Endothelial cell of umbilical vein (primary cell): ENCODE data around the gene PROC. TPM values are rescaled to one million over a fixed set of nuclear protein-coding genes. Genes with fewer than 3 reads are reported as not detected.

Experiments
- BruUV-seq: library from RNA; stranded (reverse); fragments of 400-500 nt; replicated peaks from 2 replicates; lab custom pipeline; 2021; lab: Mats Ljungman, UMichigan
- CTCF ChIA-PET: fragments of 300-600, 350-600 bp; sonication (Branson Sonifier 250); formaldehyde crosslinking; loops from one replicate; lab custom pipeline; 2021; ENCODE audit warnings: antibody characterized with exemption, inconsistent platforms; lab: Charles Lee
- POLR2A ChIA-PET: fragments of 300-600, 350-600 bp; sonication (Branson Sonifier 250); formaldehyde crosslinking; loops from one replicate; lab custom pipeline; 2021; ENCODE audit warnings: antibody characterized with exemption, inconsistent platforms; lab: Charles Lee
- DNase-seq: peaks from one replicate; pipeline ENCODE4 v3.0.0-alpha.2; 2011; ENCODE audit warnings: low read depth, low spot score
- FAIRE-seq: peaks from 2 replicates; lab custom pipeline; 2011; peaks lifted over from hg19 to GRCh38; lab: Jason Lieb, UNC
- H2AFZ ChIP-seq: 2 replicates; pipeline ENCODE4 v1.6.0; 2012; ENCODE audit warnings: low read depth, low read length, control low read depth, inconsistent platforms
- H3K27ac ChIP-seq: 2 replicates; pipeline ENCODE4 v1.5.1; 2011; ENCODE audit warnings: low read depth, mild to moderate bottlenecking, control low read depth, low read length, moderate library complexity; ENCODE audit not compliant: insufficient read depth
- H3K27me3 ChIP-seq, 2 experiments: 2 replicates each; pipeline versions ENCODE4 v1.6.0 to v1.6.1; 2011; ENCODE audit warnings: low read length in 2 of 2, mixed read lengths in 1 of 2; ENCODE audit not compliant: control insufficient read depth in 2 of 2, insufficient read depth in 2 of 2
- H3K36me3 ChIP-seq, 2 experiments: 2 replicates in 1 of 2; 3 replicates in 1 of 2; pipeline ENCODE4 v1.5.1; 2011; ENCODE audit warnings: low read length in 2 of 2, mild to moderate bottlenecking in 1 of 2, moderate library complexity in 1 of 2; ENCODE audit not compliant: control insufficient read depth in 2 of 2, insufficient read depth in 2 of 2; ENCODE audit errors: extremely low read depth in 1 of 2
- H3K4me1 ChIP-seq: 3 replicates; pipeline ENCODE4 v1.5.1; 2011; ENCODE audit warnings: mild to moderate bottlenecking, low read length; ENCODE audit not compliant: control insufficient read depth, insufficient read depth; ENCODE audit errors: extremely low read depth
- H3K4me2 ChIP-seq: 2 replicates; pipeline ENCODE4 v1.6.1; 2011; ENCODE audit warnings: low read length, control low read depth, mixed read lengths; ENCODE audit not compliant: insufficient read depth
- H3K4me3 ChIP-seq, 3 experiments: fragments of 200-600 bp in 1 of 3; sonication (generic), shearing (Covaris generic) in 1 of 3; replicated peaks in 1 of 3; 2 replicates each; pipeline ENCODE4 v1.5.1; 2011 to 2016; ENCODE audit warnings: control low read depth in 3 of 3, low read length in 3 of 3, mild to moderate bottlenecking in 2 of 3, inconsistent platforms in 1 of 3, low read depth in 1 of 3, moderate library complexity in 1 of 3; ENCODE audit not compliant: insufficient read depth in 1 of 3
- H3K79me2 ChIP-seq: 2 replicates; pipeline ENCODE4 v1.6.0; 2012; ENCODE audit warnings: low read length, inconsistent platforms; ENCODE audit not compliant: control insufficient read depth, insufficient read depth
- H3K9ac ChIP-seq: replicated peaks from 2 replicates; pipeline ENCODE3; 2011; ENCODE audit warnings: low read length, control low read depth; ENCODE audit not compliant: insufficient read depth; ENCODE audit errors: extremely low read depth
- H3K9me1 ChIP-seq: replicated peaks from 3 replicates; pipeline ENCODE4 v1.6.0; 2011; ENCODE audit warnings: mild to moderate bottlenecking, low read length; ENCODE audit not compliant: control insufficient read depth, insufficient read depth; ENCODE audit errors: extremely low read depth
- H3K9me3 ChIP-seq: replicated peaks from 2 replicates; pipeline ENCODE4 v1.5.1; 2012; ENCODE audit warnings: low read length, inconsistent platforms; ENCODE audit not compliant: control insufficient read depth, insufficient read depth
- H4K20me1 ChIP-seq: replicated peaks from 2 replicates; pipeline ENCODE3; 2011; ENCODE audit warnings: mild to moderate bottlenecking, low read length; ENCODE audit not compliant: control insufficient read depth, insufficient read depth; ENCODE audit errors: extremely low read depth
- EZH2 ChIP-seq: IDR thresholded peaks from 2 replicates; pipeline ENCODE4 v1.6.1; 2012; ENCODE audit warnings: borderline replicate concordance, low read depth, mild to moderate bottlenecking, moderate library complexity, low read length, inconsistent platforms; ENCODE audit not compliant: severe bottlenecking
- FOS ChIP-seq: IDR thresholded peaks from 2 replicates; pipeline ENCODE4 v1.6.1; 2011; ENCODE audit warnings: mild to moderate bottlenecking, low read length, moderate library complexity, borderline replicate concordance; ENCODE audit not compliant: insufficient read depth
- GATA2 ChIP-seq: IDR thresholded peaks from 2 replicates; pipeline ENCODE4 v1.7.0; 2011; ENCODE audit warnings: low read depth, mild to moderate bottlenecking, moderate library complexity, mixed read lengths, low read length; ENCODE audit not compliant: insufficient read length, insufficient read depth
- JUN ChIP-seq: IDR thresholded peaks from 2 replicates; pipeline ENCODE4 v1.6.1; 2011; ENCODE audit warnings: borderline replicate concordance, low read depth; ENCODE audit not compliant: insufficient read length, insufficient read depth
- MYC ChIP-seq: IDR thresholded peaks from one replicate; pipeline ENCODE4 v1.6.1; 2011; ENCODE audit warnings: mild to moderate bottlenecking, low read depth, low read length
- POLR2A ChIP-seq: IDR thresholded peaks from 2 replicates; pipeline ENCODE4 v1.6.1; 2012; ENCODE audit warnings: low read depth, mild to moderate bottlenecking, control low read depth, low read length
- POLR2AphosphoS5 ChIP-seq: IDR thresholded peaks from 2 replicates; pipeline ENCODE4 v1.6.1; 2012; ENCODE audit warnings: low read depth, mild to moderate bottlenecking, control low read depth, low read length, moderate library complexity; ENCODE audit not compliant: insufficient read depth
- dilution Hi-C: fragments of 300-500 bp; cut with MboI; formaldehyde crosslinking; loops from one replicate; pipeline ENCODE4 v1.15.0; 2019; ENCODE audit warnings: low sequenced_read_pairs; ENCODE audit not compliant: extremely low pct_ligation_motif_present
- intact Hi-C: fragments of 100-400 bp; cut with micrococcal nuclease; formaldehyde crosslinking; loops from one replicate; pipeline ENCODE4 v1.10.0; 2022
- polyA plus RNA-seq, 4 experiments: library from polyadenylated mRNA; depleted of rRNA in 3 of 4; stranded (reverse) in 3 of 4; unstranded in 1 of 4; fragments of >200 nt; gene quantifications; 2 replicates each; pipeline versions ENCODE4 v1.2.1 to v1.2.3, GENCODE V29; 2011 to 2012; ENCODE audit warnings: missing spikeins in 1 of 4
- total RNA-seq: library from RNA; stranded (reverse); gene quantifications from 2 replicates; pipeline ENCODE4 v1.2.3, GENCODE V29; 2021
- TF ChIP-seq, protein P1 (sequence below), 2 donors: IDR thresholded peaks; 1 replicate in 1 of 2; 2 replicates in 1 of 2; pipeline ENCODE4 v1.5.1; 2011; ENCODE audit warnings: low read length in 2 of 2, mild to moderate bottlenecking in 2 of 2, moderate library complexity in 2 of 2, control low read depth in 1 of 2, inconsistent platforms in 1 of 2, low read depth in 1 of 2; ENCODE audit not compliant: insufficient read depth in 1 of 2; ENCODE audit errors: extremely low read depth in 1 of 2
- TF ChIP-seq, protein P2 (sequence below): IDR thresholded peaks from 2 replicates; pipeline ENCODE4 v1.6.1; 2011; ENCODE audit not compliant: insufficient read depth, insufficient read length

Gene PROC
- total and polyA plus RNA-seq, 2 donors (not counting 3 experiments of a cell fraction or from before 2014, with no cell fraction given), result not detected

DNA sequence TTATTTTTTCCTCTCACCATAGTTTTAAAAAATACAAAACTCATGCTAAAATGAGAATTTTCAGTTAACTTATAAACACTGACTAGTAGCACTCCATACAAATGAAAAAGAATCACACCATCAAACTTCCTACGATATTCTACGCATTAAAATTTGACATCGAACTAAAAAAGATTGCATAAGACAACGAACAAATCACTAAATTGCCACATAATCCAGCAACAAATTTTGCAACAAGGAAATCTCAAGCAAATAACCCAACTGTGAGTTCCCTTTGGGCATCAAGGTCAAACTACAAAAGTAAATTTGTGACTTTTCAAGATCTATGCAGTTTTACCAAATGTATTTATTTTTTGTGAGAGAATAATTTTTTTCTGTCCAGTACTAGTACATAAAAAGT, 32.0 kb upstream of the PROC start:
- peak overlapping the region in 1 of 3 experiments; percentile 61 for H3K4me3 ChIP-seq
- ChIA-PET CTCF (interaction anchor here (1.0 to 2.0 kb wide), 3 partner anchors 29 to 93 kb away, joined by 3 to 6 read pairs (median 5); no protein-coding TSS in a partner anchor), POLR2A (no interaction called here)
- FAIRE-seq (no peak), DNase-seq (no peak)
- no peak overlapping the region for H2AFZ ChIP-seq
- no peaks in the 10 kb centered on the region for H3K9me3 ChIP-seq
- no peaks in the 10 kb centered on the region for H3K36me3 ChIP-seq
- H3K4me2 ChIP-seq, result peak overlapping the region; percentile 74
- H3K9me1 ChIP-seq, result peaks cover 4% of the 10 kb centered on the region
- H3K9ac ChIP-seq, result no peak overlapping the region
- no peaks in the 10 kb centered on the region for H3K27me3 ChIP-seq
- no peak for TF ChIP-seq POLR2AphosphoS5
- no peak for TF ChIP-seq FOS
- TF ChIP-seq, protein P1, sequence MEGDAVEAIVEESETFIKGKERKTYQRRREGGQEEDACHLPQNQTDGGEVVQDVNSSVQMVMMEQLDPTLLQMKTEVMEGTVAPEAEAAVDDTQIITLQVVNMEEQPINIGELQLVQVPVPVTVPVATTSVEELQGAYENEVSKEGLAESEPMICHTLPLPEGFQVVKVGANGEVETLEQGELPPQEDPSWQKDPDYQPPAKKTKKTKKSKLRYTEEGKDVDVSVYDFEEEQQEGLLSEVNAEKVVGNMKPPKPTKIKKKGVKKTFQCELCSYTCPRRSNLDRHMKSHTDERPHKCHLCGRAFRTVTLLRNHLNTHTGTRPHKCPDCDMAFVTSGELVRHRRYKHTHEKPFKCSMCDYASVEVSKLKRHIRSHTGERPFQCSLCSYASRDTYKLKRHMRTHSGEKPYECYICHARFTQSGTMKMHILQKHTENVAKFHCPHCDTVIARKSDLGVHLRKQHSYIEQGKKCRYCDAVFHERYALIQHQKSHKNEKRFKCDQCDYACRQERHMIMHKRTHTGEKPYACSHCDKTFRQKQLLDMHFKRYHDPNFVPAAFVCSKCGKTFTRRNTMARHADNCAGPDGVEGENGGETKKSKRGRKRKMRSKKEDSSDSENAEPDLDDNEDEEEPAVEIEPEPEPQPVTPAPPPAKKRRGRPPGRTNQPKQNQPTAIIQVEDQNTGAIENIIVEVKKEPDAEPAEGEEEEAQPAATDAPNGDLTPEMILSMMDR (IDR thresholded peaks at IDR 0.05; ENCODE audit: extremely low read depth in 1 of 2, insufficient read depth in 1 of 2, low read depth in 1 of 2, low read length in 2 of 2), result no peak
- TF ChIP-seq EZH2, result no peak
- TF ChIP-seq GATA2, result no peak
- no peak for TF ChIP-seq MYC
- TF ChIP-seq, protein P2, sequence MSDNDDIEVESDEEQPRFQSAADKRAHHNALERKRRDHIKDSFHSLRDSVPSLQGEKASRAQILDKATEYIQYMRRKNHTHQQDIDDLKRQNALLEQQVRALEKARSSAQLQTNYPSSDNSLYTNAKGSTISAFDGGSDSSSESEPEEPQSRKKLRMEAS, result no peak
- no peak for TF ChIP-seq JUN
- TF ChIP-seq POLR2A, result no peak
- peaks cover 8% of the 10 kb centered on the region for H4K20me1 ChIP-seq
- intact Hi-C loops (loop anchor here (2.0 to 5.0 kb wide), 2 partner anchors 36 to 321 kb away; no protein-coding TSS in a partner anchor), dilution Hi-C loops (no loop called here)
- no peak overlapping the region for H3K27ac ChIP-seq
- H3K79me2 ChIP-seq, result peaks cover 49% of the 10 kb centered on the region
- no TSS peak for BruUV-seq
- H3K4me1 ChIP-seq, result peaks cover 33% of the 10 kb centered on the region
